Activated T-helper 1 cell treated with Interleukin-2 at 50 U/mL for 16 hours (primary cell): Measurements from ENCODE around the gene CHPF2.

ENCODE experiments used
- DNase-seq: peaks from one replicate; pipeline ENCODE4 v3.0.0-alpha.2; 2020; ENCODE audit warnings: low read depth

CHPF2 gene

DNA sequence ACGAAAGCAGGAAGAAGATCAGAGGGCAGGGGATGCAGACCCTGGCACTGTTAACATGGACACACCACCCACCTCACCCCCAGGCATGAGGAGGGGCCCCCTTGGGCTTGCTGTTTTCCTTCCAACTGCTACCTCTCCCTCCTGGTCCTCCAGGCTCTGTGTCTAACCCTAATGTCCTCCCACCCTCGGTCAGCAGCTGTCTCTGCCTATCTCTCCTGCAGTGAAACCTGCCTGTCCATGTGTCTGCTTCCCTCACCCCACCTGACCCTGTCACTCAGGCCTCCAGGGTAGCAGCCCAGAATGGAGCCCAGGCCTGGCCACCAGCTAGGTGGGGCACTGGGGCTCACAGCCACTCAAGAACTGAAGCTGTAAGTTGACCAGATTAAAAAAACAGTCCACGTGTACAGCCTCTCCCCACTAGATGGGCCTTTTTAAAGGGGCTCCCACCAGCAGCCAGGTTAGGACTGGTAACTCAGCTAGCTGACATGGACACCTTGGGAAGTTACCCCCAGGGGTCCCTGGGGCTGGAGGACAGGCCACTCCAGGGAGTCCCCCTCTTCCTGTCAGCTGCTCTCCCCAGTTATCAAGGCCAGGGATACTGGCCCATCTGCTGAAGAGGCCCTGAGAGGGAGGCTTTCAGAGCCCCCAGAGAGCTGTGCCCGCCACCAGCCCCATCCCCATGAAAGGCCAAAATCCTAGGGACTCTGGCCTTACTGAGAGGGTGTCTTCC is 14.7 kb downstream of the CHPF2 start:
- DNase-seq, result no peak

DNA sequence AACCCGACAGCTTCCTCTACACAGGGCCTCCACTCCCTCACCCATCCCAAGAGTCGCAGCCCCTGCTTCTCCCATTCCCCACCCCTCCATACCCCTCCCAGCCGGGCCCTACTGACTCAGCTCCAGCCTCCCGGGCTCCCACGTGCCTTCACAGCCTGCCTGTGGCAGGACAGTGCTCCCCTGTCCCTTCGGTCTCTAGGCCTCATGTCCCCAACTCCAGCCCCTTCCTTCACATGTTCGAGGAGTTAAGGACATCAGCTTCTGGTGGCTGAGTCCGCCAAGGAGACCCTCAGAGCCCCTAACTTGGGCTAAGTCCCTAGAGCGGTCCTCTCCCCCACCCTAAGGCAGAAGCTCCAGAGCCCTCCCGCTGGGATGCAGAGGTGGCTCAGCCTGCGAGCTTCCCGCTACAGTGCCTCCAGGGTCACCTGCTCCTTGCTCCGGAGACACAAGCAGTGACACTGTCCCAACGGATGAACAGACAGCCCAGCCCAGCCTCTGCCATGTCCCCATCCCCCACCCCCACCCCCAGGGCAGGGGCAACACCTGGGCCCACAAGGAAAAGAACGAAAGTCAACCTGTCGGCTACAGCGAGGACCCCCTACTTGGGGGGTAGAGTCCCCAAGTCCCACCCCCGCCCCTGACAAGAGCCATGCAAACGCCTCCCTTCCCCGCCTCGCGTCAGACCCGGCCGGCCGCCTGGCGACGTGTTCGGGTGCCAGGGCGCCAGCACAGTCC is 15.5 kb downstream of the CHPF2 start:
- DNase-seq, result no peak

DNA sequence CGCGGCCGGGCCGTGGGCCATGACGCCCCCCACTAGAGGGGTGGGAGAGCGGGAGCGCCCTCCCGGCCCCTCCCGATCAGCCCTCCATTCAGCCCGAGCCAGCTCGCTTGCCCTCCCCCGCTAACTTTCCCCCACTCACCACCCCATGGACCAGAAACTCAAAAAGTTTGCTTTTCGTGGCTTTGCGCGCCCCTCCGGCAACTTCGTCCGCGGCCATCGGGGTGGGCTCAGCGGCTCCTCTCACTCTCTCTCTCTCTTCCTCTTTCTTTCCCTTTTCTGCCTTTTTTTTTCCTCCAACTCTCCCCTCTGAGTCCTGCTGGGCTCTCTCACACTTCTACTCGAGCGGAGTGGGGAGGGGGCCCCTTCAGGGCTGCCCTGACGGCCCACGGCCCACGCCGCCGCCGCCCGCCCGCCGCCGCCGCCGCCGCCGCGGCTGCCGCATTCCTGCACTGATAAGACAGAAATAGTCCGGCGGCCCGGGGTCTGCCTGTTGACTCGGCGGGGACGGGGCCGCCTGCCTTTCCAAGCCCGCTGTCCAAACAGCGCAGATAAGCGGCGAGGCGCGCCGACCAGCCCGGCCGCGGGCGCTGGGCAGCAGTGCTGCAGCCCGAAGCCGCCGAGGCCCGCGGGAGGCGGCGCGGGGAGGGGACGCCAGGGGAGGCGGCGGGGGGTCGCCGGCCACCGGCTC is 16.2 kb downstream of the CHPF2 start, which contains the start of gene SMARCD3:
SMARCD3 (minus strand) TSS at position 349 of the 688 bp plus-strand sequence; CDS start at position 217, 132 bp downstream.
- DNase-seq, result no peak

DNA sequence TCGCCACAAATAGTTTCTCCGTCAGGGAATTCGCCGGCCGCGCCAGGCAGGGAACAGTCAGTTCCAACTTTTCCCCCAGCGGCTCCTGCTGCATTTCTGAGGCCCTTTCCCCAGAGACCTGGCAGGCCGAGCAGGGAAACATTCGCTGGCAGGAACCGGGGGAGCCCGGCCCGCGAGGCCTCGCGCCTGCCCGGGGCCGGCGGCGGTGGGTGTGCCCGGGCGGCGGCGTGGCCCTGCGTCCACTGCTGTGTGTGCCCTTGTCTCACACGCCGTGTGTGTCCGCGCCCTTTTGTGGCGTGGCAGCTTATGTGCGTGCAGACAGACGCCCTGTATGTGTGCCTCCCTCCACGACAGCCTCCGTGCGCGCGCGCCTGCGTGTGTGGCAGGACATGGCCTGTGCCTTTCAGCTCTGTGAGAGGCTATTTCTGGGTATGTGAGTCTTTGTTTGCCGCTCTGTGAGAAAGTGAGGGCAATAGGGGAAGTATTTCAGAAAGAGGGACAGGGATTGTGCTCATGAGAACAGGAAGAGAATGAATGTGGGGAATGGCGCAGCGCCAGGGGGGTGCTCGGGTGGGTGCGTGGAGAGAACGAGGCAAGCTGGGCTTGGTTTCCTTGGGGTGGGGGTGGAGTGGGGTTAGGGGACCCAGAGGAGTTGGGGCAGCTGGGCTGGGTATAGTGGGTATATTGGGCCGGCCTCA is 16.9 kb downstream of the CHPF2 start:
- peak; percentile 19 for DNase-seq

DNA sequence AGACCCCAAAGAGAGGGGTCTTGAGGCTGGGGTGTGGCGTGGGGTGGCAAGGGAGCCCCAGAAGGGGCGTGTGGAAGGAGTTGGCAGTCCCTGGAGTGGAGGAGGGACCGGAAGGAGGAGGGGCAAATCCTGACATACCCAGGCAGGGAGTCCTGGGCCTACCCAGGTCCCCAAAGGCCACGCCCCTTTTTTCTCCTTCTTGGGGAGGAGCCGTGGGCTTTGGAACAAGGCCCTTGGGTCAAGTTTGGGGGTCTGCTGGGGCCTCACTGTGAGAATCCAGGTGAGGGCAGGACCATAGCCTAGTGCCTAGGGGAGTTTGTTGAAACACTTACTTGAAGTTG is 17.4 kb downstream of the CHPF2 start:
- no peak for DNase-seq

DNA sequence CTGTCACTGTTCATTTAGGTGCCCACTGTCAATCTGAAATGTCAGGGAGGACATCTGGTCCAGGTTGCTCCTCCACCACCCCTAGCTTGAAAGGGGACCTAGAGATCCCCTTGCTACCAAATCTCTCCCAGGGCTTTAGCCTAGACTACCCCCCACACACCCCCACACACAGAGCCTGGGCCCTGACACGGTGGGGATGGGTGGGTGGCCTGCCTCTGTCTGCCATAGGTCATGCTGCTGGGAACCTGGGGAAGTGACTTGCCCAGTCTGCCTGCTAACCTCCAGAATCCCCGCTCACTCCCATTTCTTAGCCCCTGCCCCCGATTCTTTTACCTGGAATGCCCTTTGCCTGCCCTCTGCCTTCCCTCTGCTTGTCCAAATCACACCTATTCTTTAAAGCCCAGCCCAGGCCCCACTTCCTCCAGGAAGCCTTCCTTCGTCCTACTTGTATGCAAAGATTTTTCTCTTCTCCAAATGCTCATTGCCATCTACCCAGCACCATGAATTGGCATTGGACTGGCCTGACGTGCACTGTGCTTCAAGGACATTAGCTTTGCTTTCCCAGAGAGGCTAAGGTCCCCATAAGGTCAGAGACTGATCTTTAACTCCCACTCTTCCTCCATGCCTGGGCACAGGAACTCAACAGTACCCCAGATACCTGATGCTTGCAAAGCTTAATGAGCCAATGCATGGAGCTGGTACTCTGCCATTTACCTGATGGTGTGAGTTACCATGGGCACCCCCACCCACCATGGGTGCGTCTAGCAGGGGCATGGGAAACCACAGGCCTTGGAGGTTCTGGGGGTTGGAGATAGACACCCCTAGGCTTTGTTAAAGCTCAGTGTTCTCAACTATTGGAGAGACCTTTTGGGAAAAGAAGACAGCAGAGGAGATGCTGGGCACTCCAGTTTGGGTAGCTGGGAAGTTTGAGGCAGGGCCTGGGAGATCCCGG is 18.2 kb downstream of the CHPF2 start:
- no peak for DNase-seq

DNA sequence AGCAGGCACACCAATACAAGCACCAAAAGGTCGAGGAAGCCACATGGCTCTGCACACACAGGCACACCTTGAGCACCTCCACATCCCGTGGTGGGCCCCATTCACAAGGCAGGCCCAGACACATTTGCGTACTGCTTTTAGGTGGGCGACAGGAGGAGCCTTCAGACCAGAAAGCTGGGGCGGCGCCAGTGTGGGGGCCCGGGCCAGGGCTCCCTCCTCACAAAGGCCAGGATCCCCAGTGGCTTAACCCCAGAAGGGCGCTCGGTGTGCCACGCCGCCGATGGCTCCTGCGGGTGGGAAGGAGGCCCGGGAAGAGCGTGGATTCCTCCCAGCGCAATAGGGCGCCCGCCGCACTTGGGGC is 19.0 kb downstream of the CHPF2 start:
- DNase-seq, result no peak

DNA sequence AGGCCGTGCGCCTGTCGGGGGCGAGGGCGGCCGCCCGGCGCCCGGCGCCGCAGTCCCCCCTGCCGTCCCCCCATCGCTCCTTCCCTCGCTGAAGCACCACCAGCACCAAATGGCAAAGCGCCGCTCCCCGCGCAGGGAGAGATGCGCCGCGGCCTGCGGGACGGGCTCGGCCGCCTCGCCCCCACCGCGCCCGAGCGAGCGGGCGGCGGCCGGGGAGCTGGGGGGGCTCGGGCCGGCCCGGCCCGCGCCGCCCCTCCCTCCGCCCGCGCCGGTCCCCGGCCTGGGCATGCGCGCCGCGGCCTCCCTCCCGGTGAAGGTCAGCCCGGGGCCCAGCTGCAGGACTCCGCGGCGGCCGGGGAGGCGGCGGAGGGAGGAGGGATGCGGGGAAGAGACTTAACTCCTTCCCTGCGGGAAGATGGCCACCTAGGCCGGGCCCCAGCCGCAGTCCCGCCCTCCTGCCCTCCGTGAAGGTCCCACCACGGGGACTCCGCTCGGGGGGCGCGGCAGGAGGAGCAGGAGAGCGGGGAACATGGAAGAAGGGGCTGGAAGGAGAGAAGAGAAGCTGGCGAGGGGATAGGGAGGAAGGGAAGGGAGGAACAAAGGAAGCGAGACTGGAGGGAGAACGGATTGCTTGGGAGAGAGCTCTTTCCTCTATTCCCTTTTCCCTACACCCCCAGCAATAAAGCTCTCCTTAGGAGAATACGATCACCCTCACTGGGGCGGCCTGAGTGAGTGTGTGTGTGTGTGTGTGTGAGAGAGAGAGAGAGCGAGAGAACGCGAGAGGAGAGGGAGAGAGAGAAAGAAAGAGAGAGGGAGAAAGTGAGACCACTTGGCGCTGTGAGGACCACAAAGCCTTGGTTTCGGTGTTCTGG is 19.6 kb downstream of the CHPF2 start:
- no peak for DNase-seq

DNA sequence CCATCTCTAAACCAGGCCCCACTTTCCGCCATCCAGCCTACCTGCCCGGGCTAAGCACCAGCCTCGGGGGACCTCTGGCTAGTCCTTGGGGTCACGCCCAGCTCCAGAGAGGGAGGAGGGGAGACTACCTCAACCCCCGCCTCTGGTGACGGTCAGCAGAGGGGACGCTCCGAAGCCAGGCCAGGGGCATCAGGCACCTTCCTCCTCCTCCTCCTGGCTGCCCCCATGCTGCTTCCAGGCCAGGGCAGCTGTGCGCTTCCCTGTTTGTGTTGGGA is 20.2 kb downstream of the CHPF2 start:
- DNase-seq, result no peak

DNA sequence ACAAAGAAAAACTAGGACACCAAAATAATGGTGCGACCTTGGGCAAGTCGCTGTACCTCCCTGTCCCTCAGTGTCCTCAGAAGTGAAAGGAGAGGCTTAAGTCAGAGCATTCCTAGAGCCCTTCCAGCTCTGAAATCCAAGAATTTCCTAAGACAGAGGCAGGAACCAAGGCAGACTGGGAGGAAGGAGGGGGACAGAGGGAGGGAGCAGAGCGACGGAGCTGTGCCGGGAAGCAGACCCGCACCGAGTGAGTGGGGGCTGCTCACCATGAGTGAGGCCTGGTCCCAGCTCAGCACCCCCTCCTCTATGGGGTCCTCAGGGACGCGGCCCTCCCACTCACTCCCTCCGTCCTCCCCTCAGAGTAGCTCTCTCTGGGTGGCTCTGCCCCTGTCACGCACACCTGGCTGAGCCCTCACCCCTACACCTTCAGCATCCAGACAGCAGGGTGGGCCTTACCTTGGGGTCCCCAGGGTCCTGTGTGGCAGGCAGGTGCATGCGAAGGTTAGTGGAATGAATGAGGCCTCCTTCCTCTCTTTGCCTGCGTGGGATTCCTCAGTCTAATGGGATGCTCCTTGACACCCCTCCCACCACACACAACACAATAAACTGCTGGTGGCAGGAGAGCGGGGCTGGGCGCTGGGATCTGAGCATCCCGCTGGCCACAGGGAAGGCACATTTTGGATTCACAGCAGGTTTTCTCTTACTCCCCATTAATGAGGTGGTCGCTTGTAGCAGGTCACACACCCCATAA is 20.9 kb downstream of the CHPF2 start:
- no peak for DNase-seq

DNA sequence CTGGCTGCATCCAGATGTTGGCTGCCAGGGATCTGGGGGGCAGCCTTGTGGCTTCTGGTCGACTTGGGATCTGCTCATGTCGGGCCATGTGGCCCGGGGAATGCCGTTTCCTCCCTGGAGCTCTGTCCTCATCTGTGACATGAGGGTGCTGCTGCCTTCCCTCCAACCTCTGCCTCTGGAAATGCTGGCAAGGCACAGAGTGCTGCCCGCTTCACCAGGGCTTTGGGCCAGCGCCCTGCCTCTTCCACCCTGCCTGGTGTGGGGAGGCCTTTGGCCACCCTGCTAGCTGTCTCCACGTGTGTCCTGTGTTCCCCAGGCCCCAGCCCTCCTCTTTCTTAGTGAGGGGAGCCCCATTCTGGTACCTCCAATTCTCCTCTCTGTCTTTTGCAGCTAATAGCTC is 22.0 kb downstream of the CHPF2 start:
- DNase-seq, result no peak

DNA sequence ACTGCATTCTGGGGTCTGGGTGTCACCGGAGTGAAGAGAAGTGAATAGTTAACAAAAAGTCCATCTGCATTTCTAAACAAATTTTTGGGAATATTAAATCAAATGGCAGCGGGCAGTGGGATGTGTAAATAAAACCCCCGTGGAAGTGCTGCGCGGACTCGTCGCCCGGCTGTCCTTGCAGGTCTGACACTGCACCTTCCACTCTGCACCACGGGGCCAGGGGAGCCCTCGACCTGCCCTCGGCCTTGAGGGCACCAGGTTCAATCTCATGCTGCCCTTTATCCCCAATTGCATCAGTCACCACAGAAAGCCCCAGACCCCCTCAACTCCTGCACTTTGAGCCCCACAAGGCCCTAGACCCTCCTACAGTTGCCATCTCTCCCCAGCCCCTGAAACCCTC is 22.6 kb downstream of the CHPF2 start:
- no peak for DNase-seq

DNA sequence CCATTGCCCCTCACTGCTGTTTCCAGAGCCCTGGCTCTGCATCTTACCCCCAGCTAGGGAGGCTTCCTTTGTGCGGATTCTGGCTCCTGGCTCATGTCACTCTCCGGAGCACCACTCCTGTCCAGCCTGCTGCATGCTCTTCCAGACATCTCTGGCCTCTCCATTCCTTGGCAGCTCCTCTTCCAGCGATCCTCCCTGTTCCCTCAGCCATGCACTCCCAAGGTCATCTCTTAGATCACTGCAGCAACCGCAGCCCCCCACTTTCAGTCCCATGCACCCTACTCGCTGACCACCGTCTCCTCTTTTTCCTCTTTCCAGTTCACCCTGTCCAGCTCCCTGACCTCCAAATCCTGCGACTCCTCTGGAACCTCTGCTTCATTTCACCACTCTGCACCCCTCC is 23.1 kb downstream of the CHPF2 start:
- DNase-seq, result no peak

DNA sequence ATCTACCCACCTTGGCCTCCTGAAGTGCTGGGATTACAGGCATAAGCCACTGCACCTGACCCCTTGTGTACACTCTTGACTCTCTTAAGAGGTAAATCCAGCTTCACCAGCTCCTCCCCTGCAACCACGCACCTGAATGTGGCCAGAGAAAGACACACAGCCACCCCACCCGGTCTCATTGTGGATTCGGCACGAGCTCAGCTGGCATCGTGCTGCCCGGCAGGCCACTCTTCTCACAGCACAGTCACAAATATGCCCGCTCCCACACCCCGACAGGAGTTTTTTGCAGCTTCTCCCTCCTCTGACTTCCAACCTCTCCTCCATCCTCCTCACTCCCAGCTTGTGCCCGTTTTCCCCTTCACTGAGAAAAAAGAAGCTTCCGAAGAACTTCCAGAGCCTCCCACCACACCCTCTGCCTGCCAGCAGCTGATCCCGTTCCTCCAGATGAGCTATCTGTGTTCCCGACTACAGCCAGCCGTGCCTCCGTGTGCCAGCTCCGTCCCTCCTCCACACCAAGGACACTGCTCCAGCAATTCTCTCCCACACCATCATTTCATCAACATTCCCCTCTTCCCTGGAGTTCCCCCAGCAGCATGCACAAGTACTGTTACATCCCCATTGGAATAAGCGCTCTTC is 24.2 kb downstream of the CHPF2 start:
- DNase-seq, result no peak

DNA sequence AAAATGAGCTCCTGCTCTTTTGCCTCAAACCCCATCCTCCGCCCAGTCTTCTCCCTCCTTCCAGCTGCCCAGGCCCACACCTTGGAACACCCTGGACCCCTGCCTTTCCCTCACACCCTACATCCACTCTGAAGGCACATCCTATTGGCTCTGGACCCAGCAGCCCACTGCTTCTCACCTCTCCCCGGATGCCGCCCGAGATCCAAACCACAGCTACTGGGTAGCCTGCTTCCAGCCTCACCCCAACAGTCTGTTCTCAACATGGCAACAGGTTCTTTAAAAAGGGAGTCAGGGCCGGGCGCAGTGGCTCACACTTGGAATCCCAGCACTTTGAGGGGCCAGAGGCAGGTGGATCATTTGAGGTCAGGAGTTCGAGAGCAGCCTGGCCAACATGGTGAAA is 25.7 kb downstream of the CHPF2 start:
- DNase-seq, result no peak

DNA sequence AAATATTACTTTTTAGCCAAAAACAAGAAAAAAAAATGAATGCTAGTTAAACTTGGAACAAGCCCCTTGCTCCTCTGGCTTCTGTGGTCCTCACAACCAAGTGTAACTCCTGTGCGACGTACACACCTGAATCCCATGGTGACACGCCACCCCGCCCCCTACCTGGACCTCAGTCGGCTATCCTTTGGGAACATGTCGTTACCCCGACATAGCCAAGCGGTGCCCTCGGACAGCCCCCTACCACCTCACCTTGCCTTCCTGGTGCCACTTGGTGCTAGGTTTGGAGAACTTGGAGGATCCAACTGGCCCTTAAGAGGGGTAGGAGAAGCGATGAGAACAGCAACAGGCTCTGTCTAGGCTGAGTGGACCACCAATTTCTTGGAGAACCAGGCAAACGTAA is 28.2 kb downstream of the CHPF2 start:
- no peak for DNase-seq

DNA sequence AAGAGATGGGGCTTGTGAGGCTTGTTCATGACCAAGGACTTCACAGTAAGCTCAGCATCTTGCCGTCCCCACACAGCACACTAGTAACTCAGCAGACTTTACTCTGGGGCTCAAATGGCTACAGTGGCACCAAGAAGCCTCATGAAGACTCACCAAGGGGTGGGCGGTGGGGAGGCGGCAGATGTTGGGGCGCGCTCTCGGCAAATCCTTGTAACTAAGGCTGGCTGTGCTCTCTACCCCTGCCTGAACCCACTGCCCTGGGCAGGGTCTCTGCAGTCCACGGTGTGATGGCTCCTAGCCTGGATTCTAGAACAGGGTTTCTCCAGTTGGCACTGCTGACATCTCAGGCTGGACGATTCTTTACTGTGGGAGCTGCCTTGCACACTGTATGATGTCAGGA is 28.6 kb downstream of the CHPF2 start:
- no peak for DNase-seq

DNA sequence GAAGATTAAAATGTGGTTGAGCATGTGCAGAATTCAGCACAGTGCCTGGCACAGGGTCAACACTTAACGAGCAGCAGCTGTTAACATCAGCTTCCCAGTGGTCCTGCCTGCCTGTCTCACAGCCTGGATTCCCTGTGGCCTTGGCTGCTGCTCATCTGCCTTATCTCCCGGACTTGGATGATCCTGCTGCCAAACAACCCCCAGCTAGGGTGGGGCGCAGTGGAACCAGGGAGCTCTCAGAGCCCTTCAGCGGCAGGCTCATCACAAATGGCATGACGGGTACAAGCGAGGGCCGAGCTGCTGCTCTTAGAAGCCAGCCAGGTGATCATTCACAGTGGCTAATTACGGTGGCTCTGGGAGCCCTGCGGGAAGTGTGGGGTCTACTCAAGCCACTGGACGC is 29.2 kb downstream of the CHPF2 start:
- no peak for DNase-seq

DNA sequence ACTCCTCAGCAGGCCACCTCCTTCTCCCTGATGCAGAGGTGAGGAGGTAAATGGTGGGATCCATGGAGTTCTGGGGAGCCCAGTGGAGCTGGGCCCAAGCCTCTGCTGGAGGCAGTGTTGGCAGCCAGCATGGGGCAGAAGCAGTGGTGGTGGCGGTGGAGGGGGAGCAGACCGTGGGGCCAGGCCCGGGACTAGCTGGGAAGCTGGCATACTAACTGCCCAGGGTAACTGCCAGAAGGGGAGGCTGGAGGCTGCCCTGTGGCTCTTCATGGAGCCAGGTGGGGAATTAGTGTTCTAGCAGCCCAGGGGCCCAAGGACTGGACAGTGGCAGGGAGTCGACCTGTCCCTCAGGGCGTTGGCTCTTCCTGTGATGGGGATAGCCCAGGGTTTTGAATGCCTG is 32.3 kb downstream of the CHPF2 start:
- no peak for DNase-seq
